Measurements from ENCODE around the gene MEX3A.

Gene MEX3A

DNA sequence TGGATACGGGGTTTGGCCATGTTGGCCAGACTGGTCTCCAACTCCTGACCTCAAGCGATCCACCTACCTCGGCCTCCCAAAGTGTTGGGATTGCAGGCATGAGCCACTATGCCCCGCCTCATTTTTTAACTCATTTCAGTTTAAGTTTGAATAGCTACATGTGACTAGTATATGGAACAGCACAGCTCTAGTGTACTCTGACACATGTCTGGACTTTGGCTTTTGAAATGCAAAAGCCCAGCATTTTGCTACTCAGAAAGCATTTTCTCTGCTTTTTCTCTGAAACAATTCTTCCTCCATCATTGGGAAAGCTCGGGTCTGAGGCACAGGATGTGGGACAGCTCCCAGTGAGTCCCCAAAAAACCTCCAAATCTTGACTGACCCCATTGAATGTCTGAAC is 57.5 kb downstream of the MEX3A start:
- Histone ChIP-seq H3K4me1 (ENCODE audit: control insufficient read depth, insufficient read depth, low read length, unreplicated experiment) (peaks cover under 1% of the 10 kb centered on the region), H3K79me2 (ENCODE audit: control insufficient read depth, insufficient read depth, low read length, unreplicated experiment) (peaks cover 8% of the 10 kb centered on the region), H3K36me3 (ENCODE audit: insufficient read depth, low read length) (no peaks in the 10 kb centered on the region), H3K27me3 (ENCODE audit: insufficient read depth, low read length) (no peaks in the 10 kb centered on the region), H2AFZ (ENCODE audit: low read length, unreplicated experiment) (no peak overlapping the region), H3K27ac (ENCODE audit: low read depth, low read length) (no peak overlapping the region), H3K4me3 (ENCODE audit: low read depth, low read length) (no peak overlapping the region)

Measured in ACC112 (cell line).